ENCODE measurements around the gene WDR7. TPM values are rescaled to one million over a fixed set of nuclear protein-coding genes. Genes with fewer than 3 reads are reported as not detected.

WDR7 gene
- total and polyA plus RNA-seq, 10 of the 15 experiments (the other 5 are each of a cell fraction or from before 2014, with no cell fraction given): 2.8 to 16.5 (median 11.7) TPM

GRCh38 chr18:57035590-57035989 is 384.4 kb downstream of the WDR7 start:
- no peaks in the 10 kb centered on the region for H3K79me2 ChIP-seq (ENCODE audit: control insufficient read depth, insufficient read depth, low read length)
- no peaks in the 10 kb centered on the region for H4K20me1 ChIP-seq (ENCODE audit: control insufficient read depth, insufficient read depth)
- in situ Hi-C loops (cut with MboI): no loop called here
- H3K4me1 ChIP-seq (ENCODE audit: control insufficient read depth, insufficient read depth, low read length): no peaks in the 10 kb centered on the region
- no TSS peak for BruUV-seq (replicated peaks)
- H2AFZ ChIP-seq (ENCODE audit: control insufficient read depth, low read depth, low read length): no peak overlapping the region
- no peaks in the 10 kb centered on the region for H3K36me3 ChIP-seq (ENCODE audit: control insufficient read depth in 2 of 2, insufficient read depth in 2 of 2, low read length in 1 of 2)
- SMC1A ChIA-PET (ENCODE audit: uncharacterized antibody, unreplicated experiment): interaction anchor here (1.2 to 2.2 kb wide), 2 partner anchors 166 to 523 kb away, joined by 3 to 6 read pairs; no protein-coding TSS in a partner anchor
- no peak overlapping the region for H3K4me3 ChIP-seq
- TF ChIP-seq KDM1A (IDR thresholded peaks at IDR 0.05; ENCODE audit: borderline replicate concordance): no peak
- no peak for TF ChIP-seq HCFC1 (IDR thresholded peaks at IDR 0.05; ENCODE audit: low read length)
- TF ChIP-seq BHLHE40 (IDR thresholded peaks at IDR 0.05; ENCODE audit: borderline replicate concordance in 1 of 2, low read depth in 2 of 2, low read length in 1 of 2): no peak
- TF ChIP-seq KAT2A (conservative IDR thresholded peaks at IDR 0.05; ENCODE audit: control insufficient read depth, low read depth, low read length): no peak
- TF ChIP-seq RBBP5 (conservative IDR thresholded peaks at IDR 0.05): no peak
- no peak for TF ChIP-seq CTCF (IDR thresholded peaks at IDR 0.05 in 2 of 3, conservative IDR thresholded peaks at IDR 0.05 in 1 of 3; ENCODE audit: control insufficient read depth in 2 of 3, extremely low read depth in 1 of 3, insufficient read depth in 1 of 3, low read depth in 3 of 3, low read length in 3 of 3)
- TF ChIP-seq WRNIP1 (IDR thresholded peaks at IDR 0.05; ENCODE audit: borderline replicate concordance, low read depth, low read length): no peak
- no peaks in the 10 kb centered on the region; a peak in 1 of 4 replicates for H3K27me3 ChIP-seq (replicated peaks in 1 of 2; ENCODE audit: control insufficient read depth in 2 of 2, insufficient read depth in 2 of 2, low read length in 1 of 2)
- H3K9me3 ChIP-seq (replicated peaks; ENCODE audit: control insufficient read depth, insufficient read depth, low read length): no peaks in the 10 kb centered on the region
- RAD21 ChIA-PET (ENCODE audit: unreplicated experiment): interaction anchor here (1.0 kb wide), 1 partner anchor 15 kb away, joined by 3 read pairs; no protein-coding TSS in a partner anchor
- no peak overlapping the region for H3K9ac ChIP-seq (ENCODE audit: control insufficient read depth, insufficient read depth, low read length)
- CTCF ChIA-PET: interaction anchor here (1.0 to 1.2 kb wide), 2 partner anchors 16 to 158 kb away, joined by 3 to 5 read pairs; no protein-coding TSS in a partner anchor
- H3K27ac ChIP-seq (ENCODE audit: control insufficient read depth, insufficient read depth): no peak overlapping the region
- intact Hi-C loops (cut with micrococcal nuclease; ENCODE audit: unreplicated experiment): no loop called here
- no peak overlapping the region for H3K4me2 ChIP-seq (ENCODE audit: control insufficient read depth, insufficient read depth)
- POLR2A ChIA-PET: no interaction called here
- DNase-seq (ENCODE audit: low read depth, low spot score) (no peak), ATAC-seq (no peak), FAIRE-seq (no peak)
- WGBS (ENCODE audit: insufficient coverage, insufficient replicate concordance, low lambda C conversion rate, missing lambda C conversion rate): 0% methylated on average over 2 of the region's 2 CpGs
